HEK293T (cell line): Measurements from ENCODE around the gene ZHX3.

Experiments used
- BHLHE40 ChIP-seq: fragments of 450-650 bp; IDR thresholded peaks from 2 replicates; pipeline ENCODE4 v1.6.1; 2016; ENCODE audit warnings: mild to moderate bottlenecking, moderate library complexity, borderline replicate concordance
- ELF4 ChIP-seq: fragments of 450-650 bp; IDR thresholded peaks from 2 replicates; pipeline ENCODE4 v1.6.1; 2017; ENCODE audit warnings: antibody characterized with exemption
- FOXM1 ChIP-seq: fragments of 450-650 bp; IDR thresholded peaks from 2 replicates; pipeline ENCODE4 v1.6.1; 2017; ENCODE audit warnings: mild to moderate bottlenecking, borderline replicate concordance
- HDGF ChIP-seq: fragments of 450-650 bp; IDR thresholded peaks from 2 replicates; pipeline ENCODE4 v1.6.1; 2017; ENCODE audit warnings: antibody characterized with exemption, borderline replicate concordance
- L3MBTL2 ChIP-seq: fragments of 450-650 bp; conservative IDR thresholded peaks from 2 replicates; pipeline ENCODE4 v1.6.1; 2016; ENCODE audit warnings: mild to moderate bottlenecking
- NFRKB ChIP-seq: fragments of 450-650 bp; IDR thresholded peaks from 2 replicates; pipeline ENCODE4 v1.6.1; 2016; ENCODE audit warnings: mild to moderate bottlenecking, moderate library complexity
- TARDBP ChIP-seq: fragments of 450-650 bp; IDR thresholded peaks from 2 replicates; pipeline ENCODE4 v1.6.1; 2016

- TF ChIP-seq FOXM1: no peak
- no peak for TF ChIP-seq TARDBP
- TF ChIP-seq L3MBTL2: no peak
- no peak for TF ChIP-seq BHLHE40
- no peak for TF ChIP-seq NFRKB
- no peak for TF ChIP-seq HDGF
- no peak for TF ChIP-seq ELF4
These were observed 49.8 kb upstream of the ZHX3 start for GRCh38 chr20:41367393-41367695.
